ENCODE results near the gene RASGEF1B. TPM values are rescaled to one million over a fixed set of nuclear protein-coding genes. Genes with fewer than 3 reads are reported as not detected.

Gene RASGEF1B
- total RNA-seq, 4 donors from 2014 or later = 0.77 to 25.9 (median 12.2) TPM

DNA sequence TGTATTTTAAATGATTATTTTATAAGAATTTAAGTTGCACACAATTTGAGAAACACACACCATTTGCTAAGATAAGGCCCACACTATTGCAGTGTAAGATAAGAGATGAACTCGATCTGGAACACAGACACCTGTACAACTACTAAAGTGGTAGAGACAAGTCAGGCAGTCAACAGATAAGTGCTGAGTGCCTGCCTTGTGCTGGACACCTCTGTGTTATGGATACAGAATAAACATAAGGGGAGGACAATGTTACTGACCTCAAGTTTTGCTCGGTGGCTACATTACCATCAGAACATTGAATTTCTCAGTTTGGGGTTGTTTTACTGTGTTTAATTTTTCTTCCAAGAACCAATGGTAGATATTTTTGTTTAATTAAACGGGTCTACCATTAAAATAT, 74.1 kb downstream of the RASGEF1B start:
- no peak for DNase-seq
- Histone ChIP-seq H3K27me3 (no peaks in the 10 kb centered on the region), H3K36me3 (no peaks in the 10 kb centered on the region), H3K4me1 (no peaks in the 10 kb centered on the region), H3K9me3 (no peaks in the 10 kb centered on the region), H3K27ac (no peak overlapping the region), H3K4me3 (no peak overlapping the region)
- intact Hi-C loops (cut with DNase I; ENCODE audit: low total_unique reads) = no loop called here
- no peak for TF ChIP-seq POLR2A (IDR thresholded peaks at IDR 0.05)
- TF ChIP-seq, protein P1, sequence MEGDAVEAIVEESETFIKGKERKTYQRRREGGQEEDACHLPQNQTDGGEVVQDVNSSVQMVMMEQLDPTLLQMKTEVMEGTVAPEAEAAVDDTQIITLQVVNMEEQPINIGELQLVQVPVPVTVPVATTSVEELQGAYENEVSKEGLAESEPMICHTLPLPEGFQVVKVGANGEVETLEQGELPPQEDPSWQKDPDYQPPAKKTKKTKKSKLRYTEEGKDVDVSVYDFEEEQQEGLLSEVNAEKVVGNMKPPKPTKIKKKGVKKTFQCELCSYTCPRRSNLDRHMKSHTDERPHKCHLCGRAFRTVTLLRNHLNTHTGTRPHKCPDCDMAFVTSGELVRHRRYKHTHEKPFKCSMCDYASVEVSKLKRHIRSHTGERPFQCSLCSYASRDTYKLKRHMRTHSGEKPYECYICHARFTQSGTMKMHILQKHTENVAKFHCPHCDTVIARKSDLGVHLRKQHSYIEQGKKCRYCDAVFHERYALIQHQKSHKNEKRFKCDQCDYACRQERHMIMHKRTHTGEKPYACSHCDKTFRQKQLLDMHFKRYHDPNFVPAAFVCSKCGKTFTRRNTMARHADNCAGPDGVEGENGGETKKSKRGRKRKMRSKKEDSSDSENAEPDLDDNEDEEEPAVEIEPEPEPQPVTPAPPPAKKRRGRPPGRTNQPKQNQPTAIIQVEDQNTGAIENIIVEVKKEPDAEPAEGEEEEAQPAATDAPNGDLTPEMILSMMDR (IDR thresholded peaks at IDR 0.05) = no peak

DNA sequence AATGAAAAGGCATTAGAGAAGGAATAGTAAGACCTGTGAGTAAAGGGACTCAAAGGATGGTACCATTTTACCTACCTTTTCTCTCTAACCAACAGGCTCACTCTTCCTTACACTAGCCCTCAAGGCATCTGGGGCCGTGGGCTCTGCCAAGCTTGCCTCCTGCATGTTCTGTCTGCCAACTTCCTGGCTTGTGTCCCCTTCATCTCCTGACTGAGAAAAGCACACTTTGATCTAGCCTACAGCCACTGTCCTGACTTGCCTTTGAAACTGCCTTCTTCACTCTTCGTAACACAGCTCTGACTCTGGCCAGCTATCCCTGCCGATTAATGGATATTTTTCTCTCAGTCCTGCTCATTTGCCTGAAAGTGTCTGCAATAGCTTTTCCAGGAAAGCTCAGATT, 76.5 kb downstream of the RASGEF1B start:
- Histone ChIP-seq H3K36me3 (no peaks in the 10 kb centered on the region), H3K4me3 (no peak overlapping the region), H3K4me1 (no peaks in the 10 kb centered on the region), H3K9me3 (no peaks in the 10 kb centered on the region), H3K27me3 (no peaks in the 10 kb centered on the region), H3K27ac (no peak overlapping the region)
- no peak for TF ChIP-seq POLR2A (IDR thresholded peaks at IDR 0.05)
- TF ChIP-seq, protein P1 (IDR thresholded peaks at IDR 0.05) = no peak
- intact Hi-C loops (cut with DNase I; ENCODE audit: low total_unique reads) = no loop called here
- DNase-seq = no peak

DNA sequence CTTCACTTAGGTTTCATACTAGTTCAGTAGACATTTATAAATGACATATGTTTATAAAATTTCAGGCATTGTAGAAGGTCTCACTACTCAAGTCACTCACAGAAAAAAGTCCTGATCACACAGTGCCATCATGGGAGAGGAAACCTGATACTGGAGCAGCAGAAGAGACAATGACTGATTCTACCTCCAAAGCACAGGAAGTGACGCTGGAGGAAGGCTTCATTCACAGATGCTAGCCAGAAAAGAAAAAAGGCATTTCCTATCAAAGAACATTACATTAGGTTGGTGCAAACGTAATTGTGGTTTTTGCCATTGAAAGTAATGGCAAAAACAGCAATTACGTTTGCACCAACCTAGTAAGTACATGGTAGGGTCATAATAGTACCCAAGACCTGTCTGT, 79.5 kb downstream of the RASGEF1B start:
- H3K4me1 ChIP-seq = no peaks in the 10 kb centered on the region
- H3K4me3 ChIP-seq = no peak overlapping the region
- H3K36me3 ChIP-seq = no peaks in the 10 kb centered on the region
- no peak for DNase-seq
- no peak for TF ChIP-seq POLR2A (IDR thresholded peaks at IDR 0.05)
- TF ChIP-seq, protein P1 (IDR thresholded peaks at IDR 0.05) = no peak
- intact Hi-C loops (cut with DNase I; ENCODE audit: low total_unique reads) = no loop called here
- no peaks in the 10 kb centered on the region for H3K9me3 ChIP-seq
- H3K27ac ChIP-seq = no peak overlapping the region
- no peaks in the 10 kb centered on the region for H3K27me3 ChIP-seq

DNA sequence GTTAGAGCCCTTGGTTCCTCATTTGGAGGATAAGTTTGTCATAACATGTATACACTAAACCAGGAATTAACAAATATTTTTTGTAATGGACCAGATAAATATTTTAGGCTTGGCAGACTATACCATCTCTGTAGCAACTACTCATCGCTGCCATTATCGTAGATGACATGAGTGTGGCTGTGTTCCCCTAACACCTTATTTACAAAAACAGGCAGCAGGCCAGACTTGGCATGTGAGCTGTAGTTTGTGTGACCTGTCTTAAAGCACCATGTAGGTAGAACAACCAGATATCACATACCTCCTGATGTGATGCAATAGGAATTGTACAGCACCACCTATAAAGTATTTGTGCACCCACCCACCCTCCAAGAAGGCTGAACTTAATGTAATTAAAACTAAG, 82.0 kb downstream of the RASGEF1B start:
- no peaks in the 10 kb centered on the region for H3K36me3 ChIP-seq
- no peak overlapping the region for H3K4me3 ChIP-seq
- DNase-seq = no peak
- no peaks in the 10 kb centered on the region for H3K27me3 ChIP-seq
- H3K4me1 ChIP-seq = no peaks in the 10 kb centered on the region
- H3K9me3 ChIP-seq = no peaks in the 10 kb centered on the region
- no peak overlapping the region for H3K27ac ChIP-seq
- TF ChIP-seq POLR2A (IDR thresholded peaks at IDR 0.05) = no peak
- TF ChIP-seq, protein P1 (IDR thresholded peaks at IDR 0.05) = no peak
- intact Hi-C loops (cut with DNase I; ENCODE audit: low total_unique reads) = no loop called here

DNA sequence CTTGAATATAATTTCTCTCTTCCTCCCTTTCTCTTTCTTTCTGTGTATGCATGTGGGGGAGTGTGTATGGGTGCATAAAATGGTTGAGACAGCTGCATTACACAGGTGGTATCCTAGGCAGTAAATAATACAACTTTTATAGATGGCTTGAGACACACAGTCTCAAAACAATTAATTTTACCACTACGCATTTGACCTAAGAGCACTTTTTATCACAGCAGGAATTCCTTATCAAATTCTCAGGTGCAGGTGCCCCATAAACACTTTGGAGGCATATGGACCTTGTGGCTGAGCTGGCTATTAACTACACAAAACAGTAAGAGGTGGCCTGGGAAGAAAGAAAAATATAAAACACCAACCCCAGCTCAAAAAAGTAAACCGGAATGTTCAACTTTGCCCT, 91.3 kb downstream of the RASGEF1B start:
- Histone ChIP-seq H3K27me3 (no peaks in the 10 kb centered on the region), H3K9me3 (peaks cover 0 to 5% of the 10 kb centered on the region in 2 donors), H3K4me3 (no peak overlapping the region), H3K27ac (no peak overlapping the region), H3K4me1 (no peaks in the 10 kb centered on the region), H3K36me3 (no peaks in the 10 kb centered on the region)
- DNase-seq = no peak
- intact Hi-C loops (cut with DNase I; ENCODE audit: low total_unique reads) = no loop called here
- no peak for TF ChIP-seq POLR2A (IDR thresholded peaks at IDR 0.05)
- TF ChIP-seq, protein P1 (IDR thresholded peaks at IDR 0.05) = no peak

All from uterus (tissue), 4 donors.